HTERT RPE-1 (cell line): ENCODE data around the gene DRP2.
"Not testable (repeated sequence)": the region's sequence is repeated elsewhere in the genome, so short reads cannot be mapped to it uniquely, and the experiment has no call there.

Experiments used
- in situ Hi-C: fragments of 300-500 bp; cut with MboI; formaldehyde crosslinking; loops from 4 replicates; pipeline ENCODE4 v1.14.3; 2020; ENCODE audit warnings: low sequenced_read_pairs

DRP2 gene

GRCh38 chrX:101219116-101219863 is at the start of gene DRP2:
Gene DRP2 (plus strand): TSS chrX:101219786. CDS start chrX:101231648, 11,862 bp downstream.
- in situ Hi-C loops = no loop called here

- in situ Hi-C loops = no loop called here
Observed at GRCh38 chrX:101171883-101172400, 47.6 kb upstream of the DRP2 start.

GRCh38 chrX:101176439-101176838 is 43.1 kb upstream of the DRP2 start:
- in situ Hi-C loops = no loop called here

GRCh38 chrX:101184876-101185275 is 34.7 kb upstream of the DRP2 start:
- in situ Hi-C loops = not testable (repeated sequence)

GRCh38 chrX:101187961-101188360 is 31.6 kb upstream of the DRP2 start:
- in situ Hi-C loops = not testable (repeated sequence)

GRCh38 chrX:101190736-101191135 is 28.9 kb upstream of the DRP2 start:
- in situ Hi-C loops = no loop called here

GRCh38 chrX:101191217-101191750 is 28.3 kb upstream of the DRP2 start:
- in situ Hi-C loops = no loop called here

GRCh38 chrX:101195442-101196173 is 24.0 kb upstream of the DRP2 start:
- in situ Hi-C loops = no loop called here

GRCh38 chrX:101203761-101204351 is 15.7 kb upstream of the DRP2 start:
- in situ Hi-C loops = no loop called here

GRCh38 chrX:101206471-101206870 is 13.1 kb upstream of the DRP2 start:
- in situ Hi-C loops = no loop called here

GRCh38 chrX:101208152-101208905 is 11.3 kb upstream of the DRP2 start:
- in situ Hi-C loops = no loop called here

- in situ Hi-C loops = no loop called here
Observed at GRCh38 chrX:101210630-101211029, 9.0 kb upstream of the DRP2 start.

- in situ Hi-C loops = no loop called here
Observed at GRCh38 chrX:101217689-101218088, 1.9 kb upstream of the DRP2 start.

GRCh38 chrX:101219864-101220346 is 319 bp downstream of the DRP2 start:
- in situ Hi-C loops = no loop called here

- in situ Hi-C loops = no loop called here
Observed at GRCh38 chrX:101220662-101221260, 1.2 kb downstream of the DRP2 start.

GRCh38 chrX:101223226-101223625 is 3.6 kb downstream of the DRP2 start:
- in situ Hi-C loops = no loop called here

- in situ Hi-C loops = no loop called here
Observed at GRCh38 chrX:101229170-101229569, 9.6 kb downstream of the DRP2 start.

GRCh38 chrX:101230636-101231035 is 11.1 kb downstream of the DRP2 start:
- in situ Hi-C loops = no loop called here

GRCh38 chrX:101231080-101231479 is 11.5 kb downstream of the DRP2 start:
- in situ Hi-C loops = no loop called here

- in situ Hi-C loops = no loop called here
Observed at GRCh38 chrX:101232316-101232715, 12.7 kb downstream of the DRP2 start.
